ENCODE data around the gene APLN. TPM values are rescaled to one million over a fixed set of nuclear protein-coding genes. Genes with fewer than 3 reads are reported as not detected.

The APLN gene
- polyA plus RNA-seq, 1 donor from 2014 or later = 0.38 TPM

GRCh38 chrX:129629837-129630236 lies 24.9 kb downstream of the APLN start:
- Histone ChIP-seq H2AFZ (ENCODE audit: low read depth, low read length) (no peak overlapping the region), H3K9ac (ENCODE audit: low read length) (no peak overlapping the region), H3F3A (ENCODE audit: insufficient read depth, low read length, poor library complexity, severe bottlenecking) (no peaks in the 10 kb centered on the region), H3K4me3 (ENCODE audit: low read length) (no peak overlapping the region), H4K20me1 (ENCODE audit: insufficient read depth) (no peaks in the 10 kb centered on the region), H3K4me2 (ENCODE audit: low read length) (no peak overlapping the region), H3K79me2 (replicated peaks; ENCODE audit: insufficient read depth, low read length) (no peaks in the 10 kb centered on the region), H3K27ac (ENCODE audit: low read length) (no peak overlapping the region), H3K9me3 (ENCODE audit: low read length) (no peaks in the 10 kb centered on the region), H3K9me2 (ENCODE audit: insufficient read depth, low read length) (no peaks in the 10 kb centered on the region), H3K27me3 (ENCODE audit: insufficient read depth, low read depth, low read length) (no peaks in the 10 kb centered on the region), H3K36me3 (ENCODE audit: insufficient read depth, low read length) (no peaks in the 10 kb centered on the region)
- TF ChIP-seq RAD21 (conservative IDR thresholded peaks at IDR 0.05) (no peak), TAF1 (IDR thresholded peaks at IDR 0.05; ENCODE audit: low read depth) (no peak), POLR2AphosphoS5 (IDR thresholded peaks at IDR 0.05) (no peak), SMC3 (conservative IDR thresholded peaks at IDR 0.05; ENCODE audit: poor library complexity) (no peak), EZH2 (IDR thresholded peaks at IDR 0.05; ENCODE audit: borderline replicate concordance, insufficient read depth, low read length, poor library complexity, severe bottlenecking) (no peak)
- TF ChIP-seq, protein P1, sequence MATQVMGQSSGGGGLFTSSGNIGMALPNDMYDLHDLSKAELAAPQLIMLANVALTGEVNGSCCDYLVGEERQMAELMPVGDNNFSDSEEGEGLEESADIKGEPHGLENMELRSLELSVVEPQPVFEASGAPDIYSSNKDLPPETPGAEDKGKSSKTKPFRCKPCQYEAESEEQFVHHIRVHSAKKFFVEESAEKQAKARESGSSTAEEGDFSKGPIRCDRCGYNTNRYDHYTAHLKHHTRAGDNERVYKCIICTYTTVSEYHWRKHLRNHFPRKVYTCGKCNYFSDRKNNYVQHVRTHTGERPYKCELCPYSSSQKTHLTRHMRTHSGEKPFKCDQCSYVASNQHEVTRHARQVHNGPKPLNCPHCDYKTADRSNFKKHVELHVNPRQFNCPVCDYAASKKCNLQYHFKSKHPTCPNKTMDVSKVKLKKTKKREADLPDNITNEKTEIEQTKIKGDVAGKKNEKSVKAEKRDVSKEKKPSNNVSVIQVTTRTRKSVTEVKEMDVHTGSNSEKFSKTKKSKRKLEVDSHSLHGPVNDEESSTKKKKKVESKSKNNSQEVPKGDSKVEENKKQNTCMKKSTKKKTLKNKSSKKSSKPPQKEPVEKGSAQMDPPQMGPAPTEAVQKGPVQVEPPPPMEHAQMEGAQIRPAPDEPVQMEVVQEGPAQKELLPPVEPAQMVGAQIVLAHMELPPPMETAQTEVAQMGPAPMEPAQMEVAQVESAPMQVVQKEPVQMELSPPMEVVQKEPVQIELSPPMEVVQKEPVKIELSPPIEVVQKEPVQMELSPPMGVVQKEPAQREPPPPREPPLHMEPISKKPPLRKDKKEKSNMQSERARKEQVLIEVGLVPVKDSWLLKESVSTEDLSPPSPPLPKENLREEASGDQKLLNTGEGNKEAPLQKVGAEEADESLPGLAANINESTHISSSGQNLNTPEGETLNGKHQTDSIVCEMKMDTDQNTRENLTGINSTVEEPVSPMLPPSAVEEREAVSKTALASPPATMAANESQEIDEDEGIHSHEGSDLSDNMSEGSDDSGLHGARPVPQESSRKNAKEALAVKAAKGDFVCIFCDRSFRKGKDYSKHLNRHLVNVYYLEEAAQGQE (IDR thresholded peaks at IDR 0.05; ENCODE audit: borderline replicate concordance) = no peak
- TF ChIP-seq, protein P2, sequence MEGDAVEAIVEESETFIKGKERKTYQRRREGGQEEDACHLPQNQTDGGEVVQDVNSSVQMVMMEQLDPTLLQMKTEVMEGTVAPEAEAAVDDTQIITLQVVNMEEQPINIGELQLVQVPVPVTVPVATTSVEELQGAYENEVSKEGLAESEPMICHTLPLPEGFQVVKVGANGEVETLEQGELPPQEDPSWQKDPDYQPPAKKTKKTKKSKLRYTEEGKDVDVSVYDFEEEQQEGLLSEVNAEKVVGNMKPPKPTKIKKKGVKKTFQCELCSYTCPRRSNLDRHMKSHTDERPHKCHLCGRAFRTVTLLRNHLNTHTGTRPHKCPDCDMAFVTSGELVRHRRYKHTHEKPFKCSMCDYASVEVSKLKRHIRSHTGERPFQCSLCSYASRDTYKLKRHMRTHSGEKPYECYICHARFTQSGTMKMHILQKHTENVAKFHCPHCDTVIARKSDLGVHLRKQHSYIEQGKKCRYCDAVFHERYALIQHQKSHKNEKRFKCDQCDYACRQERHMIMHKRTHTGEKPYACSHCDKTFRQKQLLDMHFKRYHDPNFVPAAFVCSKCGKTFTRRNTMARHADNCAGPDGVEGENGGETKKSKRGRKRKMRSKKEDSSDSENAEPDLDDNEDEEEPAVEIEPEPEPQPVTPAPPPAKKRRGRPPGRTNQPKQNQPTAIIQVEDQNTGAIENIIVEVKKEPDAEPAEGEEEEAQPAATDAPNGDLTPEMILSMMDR (IDR thresholded peaks at IDR 0.05; ENCODE audit: poor library complexity, severe bottlenecking) = no peak

- H3K27ac ChIP-seq (ENCODE audit: low read length) = no peak overlapping the region
- no peaks in the 10 kb centered on the region for H4K20me1 ChIP-seq (ENCODE audit: insufficient read depth)
- no peaks in the 10 kb centered on the region for H3K27me3 ChIP-seq (ENCODE audit: insufficient read depth, low read depth, low read length)
- H3K4me2 ChIP-seq (ENCODE audit: low read length) = no peak overlapping the region
- H3K9me2 ChIP-seq (ENCODE audit: insufficient read depth, low read length) = no peaks in the 10 kb centered on the region
- no peaks in the 10 kb centered on the region for H3K79me2 ChIP-seq (replicated peaks; ENCODE audit: insufficient read depth, low read length)
- no peak overlapping the region for H3K9ac ChIP-seq (ENCODE audit: low read length)
- no peak overlapping the region for H2AFZ ChIP-seq (ENCODE audit: low read depth, low read length)
- TF ChIP-seq, protein P2 (IDR thresholded peaks at IDR 0.05; ENCODE audit: poor library complexity, severe bottlenecking) = no peak
- TF ChIP-seq MXI1 (conservative IDR thresholded peaks at IDR 0.05; ENCODE audit: poor library complexity, severe bottlenecking) (no peak), SMC3 (conservative IDR thresholded peaks at IDR 0.05; ENCODE audit: poor library complexity) (no peak)
- no peaks in the 10 kb centered on the region for H3K36me3 ChIP-seq (ENCODE audit: insufficient read depth, low read length)
- no peak overlapping the region for H3K4me3 ChIP-seq (ENCODE audit: low read length)
- H3K9me3 ChIP-seq (ENCODE audit: low read length) = no peaks in the 10 kb centered on the region
- H3F3A ChIP-seq (ENCODE audit: insufficient read depth, low read length, poor library complexity, severe bottlenecking) = no peaks in the 10 kb centered on the region
Measured at GRCh38 chrX:129626026-129626425, 28.7 kb downstream of the APLN start.

Data from neural cell (in vitro differentiated cells).